NCI-H2171 (cell line): Measurements from ENCODE around the gene STT3A.

Experiments
- DNase-seq: peaks from one replicate; lab custom pipeline; 2025; lab: John Stamatoyannopoulos, UW

STT3A gene

GRCh38 chr11:125588505-125588904 is 4.1 kb upstream of the STT3A start:
- DNase-seq, result no peak

DNA sequence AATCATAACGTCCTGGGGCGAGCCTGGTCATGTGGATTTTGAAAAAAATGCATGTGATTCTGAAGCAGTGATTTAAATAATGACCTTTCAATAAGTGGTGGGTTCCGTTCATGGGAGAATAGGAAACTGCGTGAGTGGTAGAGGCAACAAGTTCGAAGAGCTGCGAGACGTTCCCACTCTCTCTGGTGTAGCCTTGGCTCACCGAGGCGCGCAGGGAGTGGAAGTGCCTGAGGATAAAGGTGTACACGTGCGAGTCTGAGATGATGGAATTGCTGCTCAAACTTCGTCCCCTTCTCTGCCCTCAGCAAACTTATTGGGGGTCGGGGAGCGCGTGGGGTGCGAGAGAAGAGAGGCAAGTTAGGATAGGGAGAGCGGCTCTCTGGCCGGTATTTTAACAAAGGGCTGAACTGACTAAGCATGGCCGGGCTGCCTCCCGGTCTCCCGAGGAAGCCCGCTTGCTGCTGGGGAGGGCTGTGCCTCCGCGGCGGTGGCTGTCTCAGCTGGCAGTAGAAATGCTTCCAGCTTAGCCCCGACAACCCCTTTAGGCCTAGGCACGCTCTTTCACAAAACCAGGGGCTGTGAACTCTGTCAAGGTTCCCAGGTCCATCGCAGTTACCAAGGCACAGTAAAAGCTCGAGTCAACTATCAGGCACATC is 875 bp upstream of the STT3A start:
- DNase-seq, result no peak

DNA sequence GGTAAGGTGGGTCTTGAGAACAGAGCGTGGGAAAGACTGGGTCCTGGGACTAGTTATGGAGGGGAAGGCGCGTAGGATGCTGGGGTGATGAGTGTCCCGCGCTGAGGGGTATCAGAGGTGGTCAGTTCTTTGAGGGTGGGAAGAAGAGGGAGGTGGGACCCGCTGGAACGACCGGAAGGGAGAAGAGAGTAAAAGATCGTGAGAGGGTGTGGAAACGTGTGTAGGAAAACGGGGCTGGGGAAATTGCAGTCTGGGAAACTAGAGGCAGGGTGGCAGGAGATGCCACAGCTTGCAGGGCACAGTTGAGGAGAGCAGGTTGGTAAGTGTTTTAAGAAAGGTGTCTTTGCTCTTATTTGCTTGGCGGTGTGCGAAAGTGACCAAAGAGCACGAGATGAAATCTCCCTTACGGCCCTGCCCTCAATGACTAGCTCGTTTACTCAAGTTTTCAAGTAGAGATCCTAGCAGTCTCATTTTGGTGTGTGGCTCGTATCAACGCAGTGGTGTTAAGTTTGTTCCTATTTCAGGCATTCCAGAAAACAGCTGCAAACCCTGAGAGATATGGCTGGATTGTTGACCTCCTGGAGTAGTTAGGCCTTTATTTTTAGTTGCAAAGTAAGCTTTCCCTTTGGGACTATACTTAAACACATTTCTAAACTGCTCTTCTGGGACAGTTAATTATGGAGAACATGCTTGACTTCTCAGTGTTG is 615 bp downstream of the STT3A start:
- DNase-seq, result no peak

- no peak for DNase-seq
These were observed 2.3 kb downstream of the STT3A start for GRCh38 chr11:125594958-125595357.

- DNase-seq, result no peak
These were observed 8.0 kb downstream of the STT3A start for GRCh38 chr11:125600663-125601062.

DNA sequence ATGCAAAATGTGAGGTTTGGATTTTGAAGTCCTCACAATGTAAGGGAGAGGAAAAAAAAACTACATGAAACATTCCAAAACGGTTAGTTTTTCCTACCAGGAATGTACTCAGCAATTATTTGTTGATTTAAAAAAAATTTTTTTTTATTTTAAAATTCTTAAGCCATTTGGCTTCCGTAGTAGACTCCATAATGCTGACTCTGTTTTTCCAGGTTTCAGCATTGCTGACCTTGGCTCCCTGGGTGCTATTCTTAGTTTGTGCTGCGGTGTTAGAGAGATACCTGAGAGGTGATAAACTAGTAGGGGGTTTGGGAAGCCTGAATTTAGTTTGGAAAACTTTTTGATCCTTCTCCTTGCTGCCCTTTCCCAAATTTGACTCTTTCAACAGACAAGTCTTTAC is 10.6 kb downstream of the STT3A start:
- no peak for DNase-seq

DNA sequence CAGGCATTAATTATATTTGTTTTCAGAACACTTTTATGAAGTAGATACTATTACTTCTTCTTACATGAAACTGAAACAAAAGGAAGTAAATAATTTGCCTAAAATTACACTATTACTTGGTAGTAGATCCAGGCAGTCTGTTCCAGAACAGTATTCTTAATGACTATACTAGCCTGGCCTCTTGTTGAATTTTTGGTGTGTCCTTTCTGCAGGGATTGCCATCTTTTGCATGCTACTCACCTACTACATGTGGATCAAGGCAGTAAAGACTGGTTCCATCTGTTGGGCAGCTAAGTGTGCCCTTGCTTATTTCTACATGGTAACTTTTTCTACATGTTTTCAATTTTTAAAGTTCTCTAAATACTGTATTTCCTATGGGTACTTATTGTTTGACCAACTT is 12.8 kb downstream of the STT3A start:
- DNase-seq, result no peak

DNA sequence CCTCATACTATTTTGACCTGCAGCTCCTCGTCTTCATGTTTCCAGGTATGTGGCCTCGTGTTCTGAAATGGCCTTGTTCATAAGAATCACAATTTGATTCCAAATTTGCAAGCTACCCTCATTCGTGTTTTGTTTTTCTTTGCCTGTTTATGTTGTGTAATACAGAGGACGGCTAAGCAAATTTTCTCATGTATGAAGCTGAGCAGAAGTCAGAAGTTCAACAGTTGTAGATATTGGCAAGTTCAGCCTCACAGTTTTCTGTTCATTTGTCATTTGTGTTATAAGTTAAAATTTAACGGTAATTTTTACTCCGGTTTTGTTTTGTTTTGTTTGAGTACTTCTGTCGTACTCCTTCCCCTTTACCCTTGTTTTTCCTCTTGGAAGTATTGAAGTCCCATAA is 16.9 kb downstream of the STT3A start:
- DNase-seq, result no peak

DNA sequence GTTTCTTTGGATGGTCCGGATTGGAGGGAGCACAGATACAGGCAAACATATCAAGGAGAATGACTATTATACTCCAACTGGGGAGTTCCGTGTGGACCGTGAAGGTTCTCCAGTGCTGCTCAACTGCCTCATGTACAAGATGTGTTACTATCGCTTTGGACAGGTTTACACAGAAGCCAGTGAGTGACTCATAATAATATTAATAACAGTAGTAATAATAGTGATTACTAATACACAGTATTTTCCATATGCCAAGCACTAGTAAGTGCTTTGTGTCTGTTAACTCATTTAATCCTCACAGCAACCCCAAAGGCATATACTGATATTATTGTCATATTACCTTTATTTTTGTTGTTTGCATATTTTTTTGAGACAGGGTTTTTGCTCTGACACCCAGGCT is 25.7 kb downstream of the STT3A start:
- no peak for DNase-seq

- no peak for DNase-seq
These were observed 29.3 kb downstream of the STT3A start for GRCh38 chr11:125621995-125622394.

- no peak for DNase-seq
These were observed 30.4 kb downstream of the STT3A start for GRCh38 chr11:125623064-125623463.

DNA sequence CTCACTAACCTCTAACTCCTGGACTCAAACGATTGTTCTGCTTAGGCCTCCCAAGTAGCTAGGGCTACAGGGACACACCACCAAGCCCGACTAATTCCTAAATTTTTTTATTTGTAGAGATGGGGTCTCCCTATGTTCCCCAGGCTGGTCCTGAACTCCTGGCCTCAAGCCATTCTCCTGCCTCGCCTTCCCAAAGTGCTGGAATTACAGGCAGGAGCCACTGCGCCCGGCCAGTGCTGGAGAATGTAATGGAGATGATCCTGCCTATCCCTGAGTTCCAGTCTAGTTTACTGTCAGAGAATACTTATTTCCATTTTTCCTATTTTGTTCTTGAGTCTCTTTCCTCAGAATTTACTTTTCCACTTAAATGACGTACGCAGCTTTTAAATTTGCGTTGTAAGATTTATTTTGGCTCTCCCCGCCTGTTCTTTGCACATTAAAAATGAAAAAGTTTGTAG is 32.1 kb downstream of the STT3A start, which contains the start of gene CHEK1:
TSS of gene CHEK1 (plus strand) at position 408 of the 458 bp plus-strand sequence. CDS start 1,606 bp downstream, outside the sequence.
- DNase-seq, result no peak

- no peak for DNase-seq
These were observed 32.6 kb downstream of the STT3A start for GRCh38 chr11:125625225-125625629.

GRCh38 chr11:125625630-125626287 is 33.1 kb downstream of the STT3A start:
- peak; percentile 86 for DNase-seq

GRCh38 chr11:125626288-125626950 is 33.8 kb downstream of the STT3A start:
- peak; percentile 75 for DNase-seq

DNA sequence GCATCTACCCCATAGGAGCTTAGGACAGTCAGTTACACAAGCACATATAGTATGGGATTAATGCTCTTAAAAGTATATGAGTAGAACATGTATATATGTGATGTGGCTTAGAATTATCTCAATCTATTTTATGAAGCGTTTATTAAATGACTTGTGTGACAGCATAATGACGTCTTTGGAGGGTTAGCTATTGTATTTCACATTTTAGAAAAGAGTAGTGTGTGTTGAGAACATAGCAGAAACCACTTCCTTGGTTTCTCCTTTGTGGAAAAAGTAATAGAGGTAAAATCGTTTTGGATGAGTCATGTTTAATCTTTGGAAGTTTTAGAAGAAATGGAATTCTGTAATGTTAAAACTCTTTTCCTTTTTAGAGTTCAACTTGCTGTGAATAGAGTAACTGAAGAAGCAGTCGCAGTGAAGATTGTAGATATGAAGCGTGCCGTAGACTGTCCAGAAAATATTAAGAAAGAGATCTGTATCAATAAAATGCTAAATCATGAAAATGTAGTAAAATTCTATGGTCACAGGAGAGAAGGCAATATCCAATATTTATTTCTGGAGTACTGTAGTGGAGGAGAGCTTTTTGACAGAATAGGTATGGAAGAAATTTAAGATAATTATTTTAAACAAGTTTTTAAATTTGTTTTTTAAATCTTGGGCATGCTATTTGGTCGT is 34.7 kb downstream of the STT3A start:
- no peak for DNase-seq

DNA sequence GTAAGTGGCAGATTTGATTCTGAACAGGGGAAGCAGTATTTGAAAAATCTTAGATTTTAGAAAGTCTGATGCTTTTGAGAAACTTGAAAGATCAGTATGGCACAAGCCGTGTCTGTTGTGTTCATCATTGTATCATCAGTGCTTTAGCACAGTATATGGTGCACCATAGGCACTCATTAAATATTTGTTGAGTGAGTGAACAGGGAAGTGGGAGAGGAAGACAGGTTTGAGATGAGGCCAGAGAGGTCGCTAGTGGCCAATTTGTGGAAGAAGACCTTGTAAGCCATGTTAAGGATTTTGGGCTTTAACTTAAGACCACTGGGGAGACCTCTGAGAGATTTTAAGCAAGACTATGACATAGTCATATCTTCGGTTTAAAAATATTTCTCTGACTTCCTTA is 45.2 kb downstream of the STT3A start:
- no peak for DNase-seq

- DNase-seq, result no peak
These were observed 45.7 kb downstream of the STT3A start for GRCh38 chr11:125638315-125638714.

DNA sequence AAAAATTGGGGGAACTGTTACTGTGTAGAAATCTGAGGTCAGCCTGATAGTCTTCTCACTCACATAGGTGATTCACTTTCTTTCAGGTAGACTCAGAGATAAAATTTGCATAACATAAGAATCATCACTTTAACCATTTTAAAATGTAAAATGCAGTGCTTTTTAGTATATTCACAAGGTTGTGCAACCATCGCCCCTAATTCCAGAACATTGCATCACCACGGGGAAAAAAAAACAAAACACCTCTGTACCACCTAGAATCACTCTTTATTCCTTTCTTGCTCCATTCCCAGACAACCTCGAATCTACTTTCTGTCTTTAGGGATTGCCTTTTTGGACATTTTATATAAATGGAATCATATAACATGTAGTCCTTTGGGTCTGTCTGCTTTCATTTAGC is 53.2 kb downstream of the STT3A start:
- DNase-seq, result no peak

DNA sequence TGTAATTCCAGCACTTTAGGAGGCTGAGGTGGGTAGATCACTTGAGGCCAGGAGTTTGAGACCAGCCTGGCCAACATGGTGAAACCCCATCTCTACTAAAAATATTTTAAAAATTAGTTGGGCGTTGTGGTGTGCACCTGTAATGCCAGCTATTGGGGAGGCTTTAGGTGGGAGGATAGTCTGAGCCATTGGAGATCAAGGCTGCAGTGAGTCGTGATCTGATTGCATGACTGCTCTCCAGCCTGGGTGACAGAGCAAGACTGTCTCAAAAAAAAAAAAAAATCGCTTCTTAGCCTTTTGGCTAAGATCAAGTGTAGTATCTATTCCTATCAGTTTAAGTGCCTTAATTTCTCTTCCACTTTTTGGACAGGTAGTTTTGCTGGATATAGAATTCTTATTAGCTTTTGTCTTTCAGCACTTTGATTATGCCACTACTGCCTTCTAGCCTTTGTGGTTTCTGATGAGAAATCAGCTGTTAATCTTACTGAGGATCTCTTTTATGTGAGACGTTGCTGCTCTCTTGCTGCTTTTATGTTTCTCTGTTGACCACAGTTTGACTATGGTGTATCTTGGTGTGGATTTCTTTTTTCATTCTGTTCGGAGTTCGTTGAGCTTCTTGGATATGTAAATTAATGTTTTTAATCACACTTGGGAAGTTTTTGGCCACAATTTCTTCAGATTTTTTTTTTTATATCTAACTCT is 57.0 kb downstream of the STT3A start:
- DNase-seq, result no peak

- DNase-seq, result no peak
These were observed 70.0 kb downstream of the STT3A start for GRCh38 chr11:125662689-125663088.
